ENCODE results near the gene ENTREP1.

DNA sequence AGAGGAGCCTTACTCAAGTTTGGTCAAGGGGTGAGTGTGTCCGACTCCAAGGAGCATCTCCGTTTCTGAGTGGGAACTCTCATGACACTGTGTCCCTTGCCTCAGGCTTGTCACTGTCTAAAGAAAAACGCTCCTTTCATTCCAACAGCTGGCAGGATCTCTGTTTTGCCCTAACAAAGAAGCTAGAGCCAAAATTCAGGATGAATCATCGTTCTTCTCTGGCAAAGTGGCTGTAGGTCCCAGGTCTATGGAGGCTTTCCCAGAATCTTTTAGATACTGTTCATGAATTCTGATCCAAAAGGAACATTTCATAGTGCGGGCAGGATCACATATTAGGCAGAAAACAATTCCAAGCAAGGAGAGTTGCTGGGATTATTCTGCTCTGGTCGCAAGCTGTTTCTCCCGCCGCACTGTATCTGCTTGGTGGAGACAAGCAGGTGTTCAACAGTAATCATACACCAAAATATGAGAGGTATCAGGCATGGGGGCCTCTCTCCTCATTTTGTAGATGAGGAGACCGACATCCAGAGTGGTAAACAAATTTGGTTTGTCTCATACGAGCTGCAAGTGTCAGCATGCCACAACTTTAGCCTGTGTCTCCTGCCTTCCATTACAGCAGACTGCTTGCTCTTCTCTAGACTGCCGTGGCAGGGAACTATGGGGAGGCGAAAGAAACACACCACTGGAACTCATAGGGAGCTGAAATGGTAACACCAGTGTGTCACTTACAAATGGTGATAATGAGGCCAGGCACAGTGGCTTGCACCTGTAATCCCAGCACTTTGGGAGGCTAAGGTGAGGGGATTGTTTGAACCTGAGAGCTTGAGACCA lies 72.6 kb downstream of the ENTREP1 start:
- TF ChIP-seq, protein P1, sequence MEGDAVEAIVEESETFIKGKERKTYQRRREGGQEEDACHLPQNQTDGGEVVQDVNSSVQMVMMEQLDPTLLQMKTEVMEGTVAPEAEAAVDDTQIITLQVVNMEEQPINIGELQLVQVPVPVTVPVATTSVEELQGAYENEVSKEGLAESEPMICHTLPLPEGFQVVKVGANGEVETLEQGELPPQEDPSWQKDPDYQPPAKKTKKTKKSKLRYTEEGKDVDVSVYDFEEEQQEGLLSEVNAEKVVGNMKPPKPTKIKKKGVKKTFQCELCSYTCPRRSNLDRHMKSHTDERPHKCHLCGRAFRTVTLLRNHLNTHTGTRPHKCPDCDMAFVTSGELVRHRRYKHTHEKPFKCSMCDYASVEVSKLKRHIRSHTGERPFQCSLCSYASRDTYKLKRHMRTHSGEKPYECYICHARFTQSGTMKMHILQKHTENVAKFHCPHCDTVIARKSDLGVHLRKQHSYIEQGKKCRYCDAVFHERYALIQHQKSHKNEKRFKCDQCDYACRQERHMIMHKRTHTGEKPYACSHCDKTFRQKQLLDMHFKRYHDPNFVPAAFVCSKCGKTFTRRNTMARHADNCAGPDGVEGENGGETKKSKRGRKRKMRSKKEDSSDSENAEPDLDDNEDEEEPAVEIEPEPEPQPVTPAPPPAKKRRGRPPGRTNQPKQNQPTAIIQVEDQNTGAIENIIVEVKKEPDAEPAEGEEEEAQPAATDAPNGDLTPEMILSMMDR (IDR thresholded peaks at IDR 0.05; ENCODE audit: low read depth, low read length, poor library complexity, severe bottlenecking) = no peak
- TF ChIP-seq EZH2phosphoT487 (IDR thresholded peaks at IDR 0.05; ENCODE audit: borderline replicate concordance, low read length) = no peak
